MM.1S (cell line): ENCODE results near the gene CDKL5.

Experiments
- DNase-seq: peaks from one replicate; pipeline ENCODE4 v3.0.0-alpha.2; 2015
- H2AFZ ChIP-seq: fragments of 300-600 bp; sonication (generic); 2 replicates; pipeline ENCODE4 v1.6.0; 2016; ENCODE audit warnings: antibody characterized with exemption, low read length
- H3F3A ChIP-seq: fragments of 300-600 bp; sonication (generic); 2 replicates; pipeline ENCODE4 v1.6.1; 2016; ENCODE audit warnings: mild to moderate bottlenecking, antibody characterized with exemption, low read length, moderate library complexity, mixed read lengths; ENCODE audit not compliant: insufficient read depth
- H3K27ac ChIP-seq: fragments of 300-600 bp; sonication (generic); 2 replicates; pipeline ENCODE4 v1.5.1; 2016; ENCODE audit warnings: mild to moderate bottlenecking, low read length
- H3K27me3 ChIP-seq: fragments of 300-600 bp; sonication (generic); replicated peaks from 2 replicates; pipeline ENCODE4 v1.6.0; 2016; ENCODE audit warnings: low read length; ENCODE audit not compliant: insufficient read depth
- H3K36me3 ChIP-seq: fragments of 300-600 bp; sonication (generic); replicated peaks from 2 replicates; pipeline ENCODE4 v1.6.1; 2016; ENCODE audit warnings: mild to moderate bottlenecking, low read length, mixed read lengths; ENCODE audit not compliant: insufficient read depth
- H3K4me1 ChIP-seq: fragments of 300-600 bp; sonication (generic); 2 replicates; pipeline ENCODE4 v1.6.1; 2016; ENCODE audit warnings: low read length, mixed read lengths
- H3K4me2 ChIP-seq: fragments of 300-600 bp; sonication (generic); 2 replicates; pipeline ENCODE4 v1.6.0; 2016; ENCODE audit warnings: low read depth, low read length
- H3K4me3 ChIP-seq: fragments of 300-600 bp; sonication (generic); 2 replicates; pipeline ENCODE4 v1.5.1; 2016; ENCODE audit warnings: low read length, mixed read lengths
- H3K79me2 ChIP-seq: fragments of 300-600 bp; sonication (generic); 2 replicates; pipeline ENCODE4 v1.6.1; 2016; ENCODE audit warnings: mixed run types, low read length, mixed read lengths
- H3K9ac ChIP-seq: fragments of 300-600 bp; sonication (generic); 2 replicates; pipeline ENCODE4 v1.6.1; 2016; ENCODE audit warnings: low read length, mixed read lengths
- H3K9me2 ChIP-seq: fragments of 300-600 bp; sonication (generic); replicated peaks from 2 replicates; pipeline ENCODE4 v1.6.1; 2016; ENCODE audit warnings: mild to moderate bottlenecking, low read length, mixed read lengths; ENCODE audit not compliant: insufficient read depth
- H3K9me3 ChIP-seq: fragments of 300-600 bp; sonication (generic); replicated peaks from 2 replicates; pipeline ENCODE4 v1.6.1; 2016; ENCODE audit warnings: mild to moderate bottlenecking, low read length, mixed read lengths; ENCODE audit not compliant: insufficient read depth
- H4K20me1 ChIP-seq: fragments of 300-600 bp; sonication (generic); 2 replicates; pipeline ENCODE4 v1.6.1; 2016; ENCODE audit warnings: mild to moderate bottlenecking, low read length, moderate library complexity, mixed read lengths; ENCODE audit not compliant: insufficient read depth
- EZH2 ChIP-seq: fragments of 300-600 bp; sonication (generic); optimal IDR thresholded peaks from 2 replicates; pipeline ENCODE3; 2017; ENCODE audit warnings: low read depth, mild to moderate bottlenecking, antibody characterized with exemption, low read length, mixed read lengths
- EZH2phosphoT487 ChIP-seq: fragments of 300-600 bp; sonication (generic); IDR thresholded peaks from 2 replicates; pipeline ENCODE4 v1.6.1; 2018; ENCODE audit warnings: antibody characterized with exemption, low read length
- TF ChIP-seq, protein P1 (sequence below): fragments of 300-600 bp; sonication (generic); IDR thresholded peaks from 2 replicates; pipeline ENCODE4 v1.5.1; 2016; ENCODE audit warnings: antibody characterized with exemption, low read length, mixed read lengths

Gene CDKL5

DNA sequence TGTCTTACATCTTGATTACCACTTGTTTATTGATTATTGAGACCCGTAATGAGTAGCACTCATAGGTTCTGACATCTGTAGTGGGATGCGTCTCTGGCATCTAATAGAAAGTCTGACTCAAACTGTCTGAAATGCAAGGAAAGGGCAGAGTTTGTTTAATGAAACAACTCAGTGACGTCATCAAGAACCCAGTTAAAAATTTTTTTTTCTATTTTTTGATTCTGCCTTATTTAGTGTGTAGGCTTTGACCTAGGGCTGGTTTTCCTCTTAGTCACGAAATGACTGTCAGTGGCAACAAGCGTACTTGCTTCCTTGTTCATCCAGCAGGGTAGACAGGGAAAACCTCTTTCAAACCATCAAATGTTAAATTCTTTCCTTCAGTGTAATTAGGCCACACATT lies 3.1 kb upstream of the CDKL5 start:
- no peaks in the 10 kb centered on the region for H4K20me1 ChIP-seq
- no peak overlapping the region for H3K9ac ChIP-seq
- H3K79me2 ChIP-seq = no peaks in the 10 kb centered on the region
- H3F3A ChIP-seq = no peaks in the 10 kb centered on the region
- H3K9me3 ChIP-seq = no peaks in the 10 kb centered on the region
- H3K9me2 ChIP-seq = no peaks in the 10 kb centered on the region
- TF ChIP-seq EZH2phosphoT487 = no peak
- no peak for TF ChIP-seq EZH2
- TF ChIP-seq, protein P1, sequence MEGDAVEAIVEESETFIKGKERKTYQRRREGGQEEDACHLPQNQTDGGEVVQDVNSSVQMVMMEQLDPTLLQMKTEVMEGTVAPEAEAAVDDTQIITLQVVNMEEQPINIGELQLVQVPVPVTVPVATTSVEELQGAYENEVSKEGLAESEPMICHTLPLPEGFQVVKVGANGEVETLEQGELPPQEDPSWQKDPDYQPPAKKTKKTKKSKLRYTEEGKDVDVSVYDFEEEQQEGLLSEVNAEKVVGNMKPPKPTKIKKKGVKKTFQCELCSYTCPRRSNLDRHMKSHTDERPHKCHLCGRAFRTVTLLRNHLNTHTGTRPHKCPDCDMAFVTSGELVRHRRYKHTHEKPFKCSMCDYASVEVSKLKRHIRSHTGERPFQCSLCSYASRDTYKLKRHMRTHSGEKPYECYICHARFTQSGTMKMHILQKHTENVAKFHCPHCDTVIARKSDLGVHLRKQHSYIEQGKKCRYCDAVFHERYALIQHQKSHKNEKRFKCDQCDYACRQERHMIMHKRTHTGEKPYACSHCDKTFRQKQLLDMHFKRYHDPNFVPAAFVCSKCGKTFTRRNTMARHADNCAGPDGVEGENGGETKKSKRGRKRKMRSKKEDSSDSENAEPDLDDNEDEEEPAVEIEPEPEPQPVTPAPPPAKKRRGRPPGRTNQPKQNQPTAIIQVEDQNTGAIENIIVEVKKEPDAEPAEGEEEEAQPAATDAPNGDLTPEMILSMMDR = no peak
- no peak overlapping the region for H3K4me2 ChIP-seq
- H3K27me3 ChIP-seq = no peaks in the 10 kb centered on the region
- no peak overlapping the region for H3K27ac ChIP-seq
- no peak overlapping the region for H2AFZ ChIP-seq
- H3K4me1 ChIP-seq = no peaks in the 10 kb centered on the region
- H3K36me3 ChIP-seq = no peaks in the 10 kb centered on the region
- H3K4me3 ChIP-seq = no peak overlapping the region
- no peak for DNase-seq

DNA sequence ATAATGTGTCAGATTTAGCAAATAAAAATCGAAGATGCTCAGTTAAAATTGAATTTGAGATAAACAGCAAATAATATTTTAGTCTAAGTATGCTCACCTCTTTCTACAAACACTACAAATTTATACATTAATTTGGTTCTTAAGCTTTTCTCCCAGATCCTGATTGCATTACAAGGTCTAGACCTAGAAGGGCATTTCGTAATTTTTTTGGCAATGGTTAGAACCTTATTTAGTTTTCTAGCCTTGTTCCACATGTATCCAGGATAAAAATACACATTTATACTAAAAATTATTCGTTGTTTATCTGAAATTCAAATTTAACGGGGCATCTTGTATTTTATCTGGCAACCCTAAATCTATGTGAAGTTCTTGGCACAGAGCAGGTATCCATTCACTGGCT lies 2.5 kb upstream of the CDKL5 start:
- DNase-seq = no peak

DNA sequence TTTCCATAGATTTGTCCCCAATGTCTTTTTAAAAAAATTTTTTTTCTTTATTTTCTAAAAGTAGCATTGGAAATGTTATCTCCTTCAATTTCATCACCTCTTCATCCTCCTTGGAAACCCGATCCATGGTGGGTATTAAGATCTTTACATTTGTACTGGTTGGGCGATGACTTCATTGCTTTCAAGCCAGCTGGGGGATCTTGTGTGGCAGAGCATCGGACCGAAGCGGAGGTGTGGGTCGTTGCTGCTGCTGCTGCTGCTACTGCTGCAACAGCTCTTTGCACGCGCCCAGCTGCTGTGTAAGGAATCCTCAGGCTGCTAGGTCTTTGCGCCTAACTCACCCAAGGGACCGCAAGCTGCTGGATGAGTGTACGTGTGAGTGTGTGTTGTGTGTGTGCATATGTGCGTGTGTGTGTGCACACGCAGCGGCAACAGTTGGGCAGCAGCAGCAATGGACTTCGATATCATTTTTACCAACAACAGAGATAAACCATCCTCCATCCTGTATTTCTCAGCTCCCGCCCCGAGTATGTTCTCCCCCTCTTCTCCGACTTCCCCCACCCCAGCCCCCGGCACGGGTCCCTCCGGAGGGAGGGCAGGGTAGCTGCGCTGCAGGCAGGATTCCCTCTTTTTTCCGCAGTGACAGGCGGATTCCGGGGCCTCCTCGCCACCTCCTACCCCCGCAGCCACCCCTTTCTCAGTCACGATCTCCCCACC lies 768 bp upstream of the CDKL5 start:
- peak overlapping the region; percentile 81 for H2AFZ ChIP-seq
- no peaks in the 10 kb centered on the region for H3K4me1 ChIP-seq
- H4K20me1 ChIP-seq = no peaks in the 10 kb centered on the region
- H3K9me3 ChIP-seq = no peaks in the 10 kb centered on the region
- no peaks in the 10 kb centered on the region for H3K27me3 ChIP-seq
- peak overlapping the region; percentile 62 for H3K4me2 ChIP-seq
- no peaks in the 10 kb centered on the region for H3K36me3 ChIP-seq
- H3K9me2 ChIP-seq = no peaks in the 10 kb centered on the region
- DNase-seq = peak; percentile 33
- H3F3A ChIP-seq = no peaks in the 10 kb centered on the region
- TF ChIP-seq EZH2 (no peak), EZH2phosphoT487 (no peak)
- TF ChIP-seq, protein P1 = no peak
- H3K27ac ChIP-seq = no peak overlapping the region
- H3K4me3 ChIP-seq = peak overlapping the region; percentile 67
- H3K79me2 ChIP-seq = no peaks in the 10 kb centered on the region
- H3K9ac ChIP-seq = no peak overlapping the region; the same call in 1 of the 2 replicates

More for the DNA sequence above, 2.5 kb upstream of the CDKL5 start:
- H2AFZ ChIP-seq = no peak overlapping the region
- no peaks in the 10 kb centered on the region for H3K79me2 ChIP-seq
- no peaks in the 10 kb centered on the region for H3K36me3 ChIP-seq
- no peaks in the 10 kb centered on the region for H3K9me3 ChIP-seq
- H3K9ac ChIP-seq = no peak overlapping the region
- H3K4me1 ChIP-seq = no peaks in the 10 kb centered on the region
- H3K4me2 ChIP-seq = no peak overlapping the region
- no peaks in the 10 kb centered on the region for H3K9me2 ChIP-seq
- H4K20me1 ChIP-seq = no peaks in the 10 kb centered on the region
- no peaks in the 10 kb centered on the region for H3F3A ChIP-seq
- no peaks in the 10 kb centered on the region for H3K27me3 ChIP-seq
- H3K4me3 ChIP-seq = no peak overlapping the region
- no peak for TF ChIP-seq EZH2
- TF ChIP-seq, protein P1 = no peak
- TF ChIP-seq EZH2phosphoT487 = no peak
- no peak overlapping the region for H3K27ac ChIP-seq
